Loucy (cell line): ENCODE results near the gene LHFPL4.

Experiments used
- CTCF ChIP-seq: fragments of 200-600 bp; sonication (generic); conservative IDR thresholded peaks from 2 replicates; pipeline ENCODE4 v1.5.1; 2014; ENCODE audit warnings: mild to moderate bottlenecking, antibody characterized with exemption, low read length
- EZH2phosphoT487 ChIP-seq: fragments of 200-600 bp; IDR thresholded peaks from 2 replicates; pipeline ENCODE4 v1.6.1; 2018; ENCODE audit warnings: antibody characterized with exemption, mild to moderate bottlenecking, moderate library complexity, borderline replicate concordance

- no peak for TF ChIP-seq CTCF
- TF ChIP-seq EZH2phosphoT487: no peak
These were observed 15.4 kb upstream of the LHFPL4 start for GRCh38 chr3:9569054-9569453.
